Trophoblast cell (in vitro differentiated cells and primary cell): ENCODE measurements around the gene SEC16B.

Source experiments
- DNase-seq, 2 donors: peaks; one replicate each; pipeline ENCODE4 v3.0.0-alpha.2; 2016
- H2AFZ ChIP-seq: 2 replicates; pipeline ENCODE4 v1.6.1; 2013; ENCODE audit warnings: low read length, moderate library complexity, mild to moderate bottlenecking; ENCODE audit not compliant: insufficient read depth, poor library complexity
- H2AK5ac ChIP-seq: 2 replicates; pipeline ENCODE4 v1.6.1; 2013; ENCODE audit warnings: mild to moderate bottlenecking, low read length
- H2BK120ac ChIP-seq: 2 replicates; pipeline ENCODE4 v1.6.1; 2013; ENCODE audit warnings: low read length, mild to moderate bottlenecking, moderate library complexity; ENCODE audit not compliant: insufficient read depth, poor library complexity
- H2BK12ac ChIP-seq: 2 replicates; pipeline ENCODE4 v1.6.1; 2013; ENCODE audit warnings: mild to moderate bottlenecking, low read length, moderate library complexity
- H2BK5ac ChIP-seq: 2 replicates; pipeline ENCODE4 v1.6.1; 2013; ENCODE audit warnings: low read length, low read depth, moderate library complexity, mild to moderate bottlenecking; ENCODE audit not compliant: poor library complexity
- H3K14ac ChIP-seq: 2 replicates; pipeline ENCODE4 v1.6.1; 2013; ENCODE audit warnings: mild to moderate bottlenecking, low read length
- H3K18ac ChIP-seq: 2 replicates; pipeline ENCODE4 v1.6.1; 2013; ENCODE audit warnings: mild to moderate bottlenecking, low read length
- H3K23ac ChIP-seq: 2 replicates; pipeline ENCODE4 v1.6.1; 2013; ENCODE audit warnings: low read length
- H3K27ac ChIP-seq: 2 replicates; pipeline ENCODE4 v1.5.1; 2013; ENCODE audit warnings: low read depth, mild to moderate bottlenecking, inconsistent platforms, low read length, moderate library complexity
- H3K27me3 ChIP-seq: 2 replicates; pipeline ENCODE4 v1.6.1; 2013; ENCODE audit warnings: inconsistent platforms, mild to moderate bottlenecking, low read length, moderate library complexity; ENCODE audit not compliant: insufficient read depth
- H3K36me3 ChIP-seq, 2 experiments: 1 replicate in 1 of 2; 2 replicates in 1 of 2; pipeline ENCODE4 v1.6.1; 2013; ENCODE audit warnings: low read length in 2 of 2, mild to moderate bottlenecking in 2 of 2, moderate library complexity in 1 of 2; ENCODE audit not compliant: insufficient read depth in 2 of 2, control insufficient read depth in 1 of 2
- H3K4ac ChIP-seq: 2 replicates; pipeline ENCODE4 v1.6.1; 2013; ENCODE audit warnings: low read depth, mild to moderate bottlenecking, low read length, moderate library complexity
- H3K4me1 ChIP-seq, 2 experiments: 1 replicate in 1 of 2; 2 replicates in 1 of 2; pipeline ENCODE4 v1.6.1; 2013; ENCODE audit warnings: low read length in 2 of 2, mild to moderate bottlenecking in 2 of 2, moderate library complexity in 1 of 2; ENCODE audit not compliant: insufficient read depth in 2 of 2, control insufficient read depth in 1 of 2
- H3K4me2 ChIP-seq: 2 replicates; pipeline ENCODE4 v1.6.1; 2013; ENCODE audit warnings: inconsistent platforms, mild to moderate bottlenecking, low read length, moderate library complexity
- H3K4me3 ChIP-seq: 2 replicates; pipeline ENCODE4 v1.5.1; 2013; ENCODE audit warnings: mild to moderate bottlenecking, low read depth, low read length, inconsistent platforms
- H3K79me1 ChIP-seq: one replicate; pipeline ENCODE4 v1.6.1; 2013; ENCODE audit warnings: low read length
- H3K79me2 ChIP-seq: 2 replicates; pipeline ENCODE4 v1.6.1; 2013; ENCODE audit warnings: low read length, mild to moderate bottlenecking; ENCODE audit not compliant: control insufficient read depth, insufficient read depth, poor library complexity
- H3K9ac ChIP-seq: 2 replicates; pipeline ENCODE4 v1.6.1; 2013; ENCODE audit warnings: mild to moderate bottlenecking, low read length
- H3K9me3 ChIP-seq: 2 replicates; pipeline ENCODE4 v1.6.1; 2013; ENCODE audit warnings: low read depth, mild to moderate bottlenecking, control low read depth, inconsistent platforms, low read length; ENCODE audit not compliant: insufficient read depth
- H4K12ac ChIP-seq: 2 replicates; pipeline ENCODE4 v1.6.1; 2013; ENCODE audit warnings: low read depth, mild to moderate bottlenecking, low read length, moderate library complexity
- H4K8ac ChIP-seq: 2 replicates; pipeline ENCODE4 v1.6.1; 2013; ENCODE audit warnings: low read depth, mild to moderate bottlenecking, low read length, moderate library complexity
- H4K91ac ChIP-seq: one replicate; pipeline ENCODE4 v1.6.1; 2013; ENCODE audit warnings: low read depth, mild to moderate bottlenecking, low read length, moderate library complexity
- WGBS: extraction: QIAGEN DNeasy Blood & Tissue Kit; methylation state at CpG from one replicate; pipeline ENCODE4 v1.1.7; 2013; ENCODE audit warnings: missing lambda C conversion rate; ENCODE audit not compliant: insufficient read length, insufficient coverage; ENCODE audit errors: extremely low coverage; 5-methylcytosine and 5-hydroxymethylcytosine counted together

SEC16B gene

GRCh38 chr1:178005450-178005849 is 35.6 kb upstream of the SEC16B start:
- Histone ChIP-seq H3K79me2 (no peaks in the 10 kb centered on the region), H3K4me2 (no peak overlapping the region), H4K12ac (no peak overlapping the region), H3K79me1 (no peaks in the 10 kb centered on the region), H2AFZ (no peak overlapping the region), H2BK12ac (no peak overlapping the region), H2BK5ac (no peak overlapping the region), H3K4me3 (no peak overlapping the region), H3K9ac (no peak overlapping the region), H3K27me3 (no peaks in the 10 kb centered on the region), H3K9me3 (no peaks in the 10 kb centered on the region), H3K27ac (no peak overlapping the region), H2AK5ac (no peak overlapping the region), H3K36me3 (no peaks in the 10 kb centered on the region), H4K8ac (no peak overlapping the region), H4K91ac (no peak overlapping the region), H3K4me1 (no peaks in the 10 kb centered on the region), H3K14ac (no peak overlapping the region), H3K4ac (no peak overlapping the region), H3K18ac (no peak overlapping the region), H3K23ac (no peak overlapping the region), H2BK120ac (no peak overlapping the region)
- WGBS = no CpG with 5 or more reads among the region's 5 CpGs
- no peak for DNase-seq

GRCh38 chr1:178004926-178005391 is 35.1 kb upstream of the SEC16B start:
- no peak overlapping the region for H2AFZ ChIP-seq
- no peak overlapping the region for H2BK120ac ChIP-seq
- no peak overlapping the region for H3K4me3 ChIP-seq
- H3K14ac ChIP-seq = no peak overlapping the region
- H3K23ac ChIP-seq = no peak overlapping the region
- no peak overlapping the region for H4K91ac ChIP-seq
- H3K27ac ChIP-seq = no peak overlapping the region
- H3K4me1 ChIP-seq = no peaks in the 10 kb centered on the region
- H4K8ac ChIP-seq = no peak overlapping the region
- H3K9me3 ChIP-seq = no peaks in the 10 kb centered on the region
- H3K4me2 ChIP-seq = no peak overlapping the region
- no peak overlapping the region for H3K9ac ChIP-seq
- no peaks in the 10 kb centered on the region for H3K27me3 ChIP-seq
- no peaks in the 10 kb centered on the region for H3K79me1 ChIP-seq
- no peaks in the 10 kb centered on the region for H3K79me2 ChIP-seq
- no peak overlapping the region for H2BK5ac ChIP-seq
- H3K18ac ChIP-seq = no peak overlapping the region
- H3K4ac ChIP-seq = no peak overlapping the region
- no peaks in the 10 kb centered on the region for H3K36me3 ChIP-seq
- H2BK12ac ChIP-seq = no peak overlapping the region
- no peak overlapping the region for H4K12ac ChIP-seq
- no peak overlapping the region for H2AK5ac ChIP-seq
- WGBS = no CpG with 5 or more reads among the region's 6 CpGs
- DNase-seq = no peak

- no peaks in the 10 kb centered on the region for H3K27me3 ChIP-seq
- H2BK120ac ChIP-seq = no peak overlapping the region
- H2BK12ac ChIP-seq = no peak overlapping the region
- H3K9me3 ChIP-seq = no peaks in the 10 kb centered on the region
- H3K79me2 ChIP-seq = no peaks in the 10 kb centered on the region
- no peak overlapping the region for H3K14ac ChIP-seq
- H4K12ac ChIP-seq = no peak overlapping the region
- no peak overlapping the region for H2AFZ ChIP-seq
- H2AK5ac ChIP-seq = no peak overlapping the region
- no peak for DNase-seq
- no CpG with 5 or more reads among the region's 4 CpGs for WGBS
- H3K18ac ChIP-seq = no peak overlapping the region
- H2BK5ac ChIP-seq = no peak overlapping the region
- H3K4me3 ChIP-seq = no peak overlapping the region
- no peaks in the 10 kb centered on the region for H3K79me1 ChIP-seq
- H3K4ac ChIP-seq = no peak overlapping the region
- no peak overlapping the region for H3K4me2 ChIP-seq
- no peaks in the 10 kb centered on the region for H3K36me3 ChIP-seq
- no peak overlapping the region for H3K9ac ChIP-seq
- no peaks in the 10 kb centered on the region for H3K4me1 ChIP-seq
- no peak overlapping the region for H3K27ac ChIP-seq
- H3K23ac ChIP-seq = no peak overlapping the region
- no peak overlapping the region for H4K8ac ChIP-seq
- H4K91ac ChIP-seq = no peak overlapping the region
These were observed 29.1 kb upstream of the SEC16B start for GRCh38 chr1:177998696-177999631.

- Histone ChIP-seq H2AFZ (no peak overlapping the region), H3K36me3 (no peaks in the 10 kb centered on the region), H3K14ac (no peak overlapping the region), H4K91ac (no peak overlapping the region), H4K12ac (no peak overlapping the region), H2BK5ac (no peak overlapping the region), H3K4ac (no peak overlapping the region), H3K79me1 (no peaks in the 10 kb centered on the region), H3K23ac (no peak overlapping the region), H3K18ac (no peak overlapping the region), H2BK120ac (no peak overlapping the region), H3K4me2 (no peak overlapping the region), H3K9me3 (no peaks in the 10 kb centered on the region), H4K8ac (no peak overlapping the region), H2BK12ac (no peak overlapping the region), H3K79me2 (no peaks in the 10 kb centered on the region), H2AK5ac (no peak overlapping the region), H3K4me1 (no peaks in the 10 kb centered on the region), H3K27ac (no peak overlapping the region), H3K27me3 (no peaks in the 10 kb centered on the region), H3K9ac (no peak overlapping the region), H3K4me3 (no peak overlapping the region)
- WGBS = no CpG with 5 or more reads among the region's 5 CpGs
- DNase-seq = no peak
These were observed 27.1 kb upstream of the SEC16B start for GRCh38 chr1:177996957-177997356.
